GM12892 (cell line): ENCODE measurements around the gene PLD6.

Source experiments
- POLR2A ChIP-seq: IDR thresholded peaks from 2 replicates; pipeline ENCODE4 v1.6.1; 2011; ENCODE audit warnings: low read depth, low read length, control low read depth
- TAF1 ChIP-seq: IDR thresholded peaks from 2 replicates; pipeline ENCODE4 v1.6.1; 2011; ENCODE audit warnings: low read depth, mild to moderate bottlenecking, control low read depth, low read length, borderline replicate concordance

- TF ChIP-seq POLR2A (no peak), TAF1 (no peak)
These were observed 26.1 kb upstream of the PLD6 start for GRCh38 chr17:17232303-17232621.
